Thyroid gland (tissue), 4 donors: ENCODE data around the gene LIMS1. TPM values are rescaled to one million over a fixed set of nuclear protein-coding genes. Genes with fewer than 3 reads are reported as not detected.

Experiments used
- DNase-seq, 2 donors: peaks; one replicate each; pipeline ENCODE4 v3.0.0-alpha.2; 2019
- H3K27ac ChIP-seq, 3 donors: fragments of 200-600 bp; sonication (generic); 1 replicate in 2 of 3; 2 replicates in 1 of 3; pipeline ENCODE4 v1.5.1; 2016 to 2019; ENCODE audit warnings: mild to moderate bottlenecking in 1 of 3, moderate library complexity in 1 of 3
- H3K27me3 ChIP-seq: fragments of 200-600 bp; sonication (generic); one replicate; pipeline ENCODE4 v1.5.1; 2019
- H3K36me3 ChIP-seq, 2 donors: fragments of 200-600 bp; sonication (generic); one replicate each; pipeline ENCODE4 v1.5.1; 2016 to 2019
- H3K4me1 ChIP-seq, 2 donors: fragments of 200-600 bp; sonication (generic); one replicate each; pipeline ENCODE4 v1.5.1; 2017 to 2019
- H3K4me3 ChIP-seq, 3 donors: fragments of 200-600 bp; sonication (generic); replicated peaks in 1 of 3; 1 replicate in 2 of 3; 2 replicates in 1 of 3; pipeline ENCODE4 v1.5.1; 2016; ENCODE audit warnings: mild to moderate bottlenecking in 1 of 3
- H3K9me3 ChIP-seq: fragments of 200-600 bp; sonication (generic); one replicate; pipeline ENCODE4 v1.5.1; 2017
- CTCF ChIP-seq, 6 experiments: fragments of 200-600 bp in 3 of 6; fragments of 450-650 bp in 3 of 6; sonication (generic) in 3 of 6; IDR thresholded peaks; one replicate each; pipeline ENCODE4 v1.5.1; 2016 to 2019; ENCODE audit warnings: antibody characterized with exemption in 6 of 6, mild to moderate bottlenecking in 2 of 6, inconsistent platforms in 1 of 6, moderate library complexity in 1 of 6
- POLR2A ChIP-seq, 2 donors: fragments of 450-650 bp; IDR thresholded peaks; one replicate each; pipeline ENCODE4 v1.6.1; 2017; ENCODE audit warnings: antibody characterized with exemption in 2 of 2, mild to moderate bottlenecking in 2 of 2, moderate library complexity in 1 of 2
- WGBS, 2 donors: methylation state at CpG; one replicate each; pipeline ENCODE4 v1.1.5; 2017; 5-methylcytosine and 5-hydroxymethylcytosine counted together
- intact Hi-C: fragments of 100-400 bp; cut with DNase I; formaldehyde crosslinking; loops from one replicate; pipeline ENCODE4 v1.15.1; 2023
- total RNA-seq, 4 donors: library from RNA; depleted of rRNA; stranded (reverse); fragments of >200 nt; gene quantifications; one replicate each; pipeline ENCODE4 v1.2.3, GENCODE V29; 2016

The LIMS1 gene
- total RNA-seq, 4 donors from 2014 or later, result 73.1 to 117 (median 92.5) TPM

DNA sequence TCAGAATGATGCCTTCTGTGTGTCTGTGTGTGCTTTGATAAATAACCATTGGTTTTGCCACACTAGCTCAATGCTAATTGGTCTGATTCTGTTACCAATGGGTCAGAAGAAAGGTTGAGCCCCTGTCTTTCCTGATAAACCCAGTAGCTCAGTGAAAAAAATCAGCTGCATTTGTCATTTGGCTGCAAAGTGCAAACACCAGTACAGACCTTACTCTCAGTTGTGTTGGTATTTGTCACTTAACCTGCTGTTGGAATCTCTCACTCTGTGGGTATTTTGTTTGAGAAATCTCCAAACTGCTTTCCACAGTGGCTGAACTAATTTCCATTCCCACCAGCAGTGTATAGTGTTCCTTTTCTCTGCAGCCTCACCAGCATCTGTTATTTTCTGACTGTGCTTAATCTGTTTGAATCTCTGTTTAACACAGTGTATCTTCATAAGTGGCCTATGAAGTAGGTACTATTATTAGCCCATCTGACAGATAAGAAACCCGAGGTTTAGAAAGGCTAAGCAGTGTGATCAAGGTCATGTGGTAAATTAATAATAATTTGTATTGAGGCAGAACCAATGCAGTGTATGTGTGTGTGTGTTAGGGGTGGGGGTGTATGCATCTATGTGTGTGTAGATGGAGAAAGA, 26.7 kb downstream of the LIMS1 start:
- DNase-seq, result no peak
- 38 to 44% methylated on average over 1 of the region's 1 CpG for WGBS, 2 donors
- intact Hi-C loops, result no loop called here
- Histone ChIP-seq H3K27ac (no peak overlapping the region), H3K4me1 (peaks cover 8 to 10% of the 10 kb centered on the region in 2 donors), H3K4me3 (no peak overlapping the region), H3K9me3 (no peaks in the 10 kb centered on the region), H3K27me3 (no peaks in the 10 kb centered on the region), H3K36me3 (no peaks in the 10 kb centered on the region)
- TF ChIP-seq CTCF (IDR thresholded peaks at IDR 0.05) (no peak), POLR2A (IDR thresholded peaks at IDR 0.05) (no peak)

DNA sequence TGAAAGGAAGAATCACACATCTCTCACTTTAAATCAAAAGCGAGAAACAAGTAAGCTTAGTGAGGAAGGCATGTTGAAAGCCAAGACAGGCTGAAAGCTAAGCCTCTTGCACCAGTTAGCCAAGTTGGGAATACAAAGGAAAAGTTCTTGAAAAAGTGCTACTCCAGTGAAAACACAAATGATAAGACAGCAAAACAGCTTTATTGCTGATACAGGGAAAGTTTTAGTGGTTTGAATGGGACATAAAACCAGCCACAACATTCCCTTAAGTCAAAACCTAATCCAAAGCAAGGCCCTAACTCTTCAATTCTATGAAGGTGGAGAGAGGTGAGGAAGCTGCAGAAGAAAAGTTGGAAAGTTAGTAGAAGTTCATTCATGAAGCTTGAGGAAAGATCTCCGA, 28.0 kb downstream of the LIMS1 start:
- H3K4me1 ChIP-seq, result peaks cover 0 to 8% of the 10 kb centered on the region in 2 donors
- DNase-seq, result no peak
- 94 to 97% methylated on average over 2 of the region's 2 CpGs for WGBS, 2 donors
- H3K9me3 ChIP-seq, result no peaks in the 10 kb centered on the region
- no peak overlapping the region for H3K4me3 ChIP-seq
- H3K27me3 ChIP-seq, result no peaks in the 10 kb centered on the region
- intact Hi-C loops, result no loop called here
- no peaks in the 10 kb centered on the region for H3K36me3 ChIP-seq
- TF ChIP-seq POLR2A (IDR thresholded peaks at IDR 0.05), result no peak
- no peak for TF ChIP-seq CTCF (IDR thresholded peaks at IDR 0.05)
- H3K27ac ChIP-seq, result no peak overlapping the region

DNA sequence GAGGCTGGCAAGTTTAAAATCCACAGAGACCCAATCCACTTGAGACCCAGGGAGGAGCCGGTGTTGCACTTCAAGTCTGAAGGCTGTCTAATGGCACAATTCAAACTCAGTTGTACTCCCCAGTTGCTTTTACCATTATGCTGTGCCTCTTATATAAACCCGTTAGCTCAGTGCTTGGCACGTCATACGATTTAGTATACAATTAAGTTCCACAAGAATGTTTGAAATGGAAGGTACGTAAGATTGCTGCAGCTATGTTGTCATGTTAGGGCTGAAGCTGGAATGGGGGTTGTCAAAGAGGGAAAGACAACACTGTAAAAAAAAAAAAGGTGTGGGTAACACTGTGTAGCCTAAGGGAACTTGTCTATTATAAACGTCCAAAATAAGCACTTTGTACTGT, 30.2 kb downstream of the LIMS1 start:
- Histone ChIP-seq H3K27me3 (no peaks in the 10 kb centered on the region), H3K36me3 (no peaks in the 10 kb centered on the region), H3K4me1 (peaks cover 0 to 8% of the 10 kb centered on the region in 2 donors), H3K4me3 (no peak overlapping the region), H3K9me3 (no peaks in the 10 kb centered on the region), H3K27ac (no peak overlapping the region)
- 75 to 81% methylated on average over 6 of the region's 6 CpGs for WGBS, 2 donors
- no peak for DNase-seq
- intact Hi-C loops, result no loop called here
- no peak for TF ChIP-seq POLR2A (IDR thresholded peaks at IDR 0.05)
- TF ChIP-seq CTCF (IDR thresholded peaks at IDR 0.05), result no peak

- Histone ChIP-seq H3K27ac (no peak overlapping the region), H3K36me3 (no peaks in the 10 kb centered on the region), H3K4me1 (peaks cover 0 to 6% of the 10 kb centered on the region in 2 donors), H3K27me3 (no peaks in the 10 kb centered on the region), H3K9me3 (no peaks in the 10 kb centered on the region), H3K4me3 (no peak overlapping the region)
- no peak for DNase-seq
- intact Hi-C loops, result no loop called here
- no peak for TF ChIP-seq CTCF (IDR thresholded peaks at IDR 0.05)
- 88 to 95% methylated on average over 3 of the region's 3 CpGs for WGBS, 2 donors
Observed at GRCh38 chr2:108565778-108566375, 31.6 kb downstream of the LIMS1 start.

DNA sequence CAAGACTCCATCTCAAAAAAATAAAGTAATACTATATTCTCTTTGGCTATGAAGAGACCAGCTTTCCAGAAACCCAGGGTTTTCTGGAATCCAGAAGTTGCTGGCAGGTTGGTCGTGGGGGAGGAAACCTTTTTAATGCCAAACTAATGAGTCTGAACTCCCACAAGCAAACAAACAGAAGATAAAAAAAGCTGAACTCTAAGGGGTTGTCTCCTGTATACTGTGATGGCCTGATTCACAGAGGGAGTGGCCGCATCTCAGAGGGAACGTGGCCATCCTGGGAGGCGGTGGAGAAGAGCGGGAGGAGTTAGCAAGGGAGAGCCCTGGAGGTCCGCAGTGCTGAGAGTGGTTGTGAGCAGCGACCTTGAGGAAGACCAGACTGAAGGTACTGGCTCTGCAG, 36.1 kb downstream of the LIMS1 start:
- no peaks in the 10 kb centered on the region for H3K9me3 ChIP-seq
- peaks cover 0 to 4% of the 10 kb centered on the region in 2 donors for H3K4me1 ChIP-seq
- no peak overlapping the region for H3K4me3 ChIP-seq
- WGBS, 2 donors, result 83 to 86% methylated on average over 7 of the region's 7 CpGs
- H3K27ac ChIP-seq, result no peak overlapping the region
- DNase-seq, result no peak
- no peaks in the 10 kb centered on the region for H3K27me3 ChIP-seq
- TF ChIP-seq CTCF (IDR thresholded peaks at IDR 0.05) (no peak), POLR2A (IDR thresholded peaks at IDR 0.05) (no peak)
- intact Hi-C loops, result no loop called here
- H3K36me3 ChIP-seq, result no peaks in the 10 kb centered on the region
